K562 (cell line): ENCODE data around the gene KCNJ12.
"Not testable (repeated sequence)": the region's sequence is repeated elsewhere in the genome, so short reads cannot be mapped to it uniquely, and the experiment has no call there.

Experiments
- PHTF2 ChIP-seq: fragments of 250-450 bp; sonication (Bioruptor Pico); IDR thresholded peaks from 2 replicates; pipeline ENCODE4 v1.5.0; 2021; ENCODE audit warnings: mild to moderate bottlenecking
- POU5F1 ChIP-seq: fragments of 150-350 bp; IDR thresholded peaks from 2 replicates; pipeline ENCODE4 v1.6.1; 2014; ENCODE audit warnings: borderline replicate concordance, low read length, low read depth, mild to moderate bottlenecking; ENCODE audit not compliant: partially characterized antibody

GRCh38 chr17:21454006-21454405 is 77.8 kb downstream of the KCNJ12 start:
- TF ChIP-seq PHTF2 (CRISPR knock-in tag); POU5F1: not testable (repeated sequence)
